ENCODE measurements around the gene PRKD2.
A peak's percentile ranks its signal among the peaks of the same experiment; 100 is the strongest.
"Not testable (repeated sequence)": the region's sequence is repeated elsewhere in the genome, so short reads cannot be mapped to it uniquely, and the experiment has no call there.

The PRKD2 gene

DNA sequence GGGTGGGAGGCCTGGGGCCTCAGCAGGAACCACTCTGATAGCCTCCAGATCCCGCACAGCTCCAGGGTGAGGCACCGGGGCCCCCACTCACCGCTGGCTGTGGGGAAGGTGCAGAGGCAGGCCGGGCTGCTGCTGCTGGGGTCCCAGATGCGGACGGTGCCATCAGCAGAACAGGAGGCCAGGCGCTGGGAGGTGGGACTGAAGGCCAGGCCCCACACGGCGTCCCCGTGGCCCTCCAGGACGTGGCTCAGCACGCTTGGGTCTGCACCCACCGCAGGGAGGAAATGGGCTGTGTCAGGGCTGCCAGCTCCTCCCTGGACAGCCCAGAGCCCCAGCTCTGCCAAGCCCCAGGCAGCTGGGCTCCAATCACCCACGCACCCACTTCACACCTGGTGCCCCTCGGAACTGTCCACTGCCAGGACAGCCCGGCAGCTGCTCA is 6.1 kb upstream of the PRKD2 start:
- DNase-seq = no peak

DNA sequence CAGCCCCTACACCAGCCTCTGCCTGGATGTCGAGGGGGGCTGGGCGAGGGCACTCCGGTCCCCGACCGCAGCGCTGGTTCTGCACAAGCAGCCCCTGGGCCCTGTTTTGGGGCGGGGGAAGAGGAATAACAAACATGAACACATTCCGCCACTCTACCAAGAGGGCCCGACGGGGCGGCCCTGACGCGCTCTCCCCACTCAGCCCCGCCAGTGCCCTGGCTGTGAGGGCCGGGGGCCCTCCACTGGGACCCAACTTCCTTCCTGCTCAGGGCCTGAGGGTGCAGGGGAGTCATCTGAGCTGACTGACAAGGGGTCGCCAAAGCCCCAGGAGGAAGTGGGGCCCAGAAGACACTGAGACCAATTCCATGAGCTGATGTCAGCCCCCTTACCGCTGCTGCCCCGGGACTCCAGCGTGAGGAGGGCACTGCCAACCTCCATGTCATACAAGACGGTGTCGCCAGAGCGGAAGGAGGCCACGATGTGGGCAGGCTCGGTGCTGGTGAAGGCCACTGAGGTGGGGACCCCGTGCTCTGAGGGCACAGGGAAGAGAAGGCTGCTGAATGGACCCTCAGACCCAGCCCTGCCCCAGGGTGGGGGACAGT is 5.6 kb upstream of the PRKD2 start:
- no peak for DNase-seq

DNA sequence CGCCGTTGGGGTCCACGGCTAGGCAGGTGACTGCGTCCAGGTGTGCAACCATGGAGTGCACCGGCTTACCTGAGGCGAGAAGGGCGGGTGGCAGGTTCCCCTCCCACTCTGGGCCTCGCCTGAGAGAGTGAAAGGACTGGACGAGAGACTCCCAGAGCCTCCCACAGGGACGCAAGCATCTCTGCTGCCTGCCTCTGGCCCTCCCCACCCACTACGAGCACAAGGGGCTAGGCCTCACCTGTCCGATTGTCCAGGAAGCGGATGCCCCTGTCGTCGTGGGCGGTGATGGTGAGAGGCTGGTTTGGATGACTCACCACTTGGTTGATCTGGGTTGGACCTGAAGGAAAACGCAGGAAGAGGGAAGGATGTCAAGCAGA is 5.1 kb upstream of the PRKD2 start:
- DNase-seq = no peak

DNA sequence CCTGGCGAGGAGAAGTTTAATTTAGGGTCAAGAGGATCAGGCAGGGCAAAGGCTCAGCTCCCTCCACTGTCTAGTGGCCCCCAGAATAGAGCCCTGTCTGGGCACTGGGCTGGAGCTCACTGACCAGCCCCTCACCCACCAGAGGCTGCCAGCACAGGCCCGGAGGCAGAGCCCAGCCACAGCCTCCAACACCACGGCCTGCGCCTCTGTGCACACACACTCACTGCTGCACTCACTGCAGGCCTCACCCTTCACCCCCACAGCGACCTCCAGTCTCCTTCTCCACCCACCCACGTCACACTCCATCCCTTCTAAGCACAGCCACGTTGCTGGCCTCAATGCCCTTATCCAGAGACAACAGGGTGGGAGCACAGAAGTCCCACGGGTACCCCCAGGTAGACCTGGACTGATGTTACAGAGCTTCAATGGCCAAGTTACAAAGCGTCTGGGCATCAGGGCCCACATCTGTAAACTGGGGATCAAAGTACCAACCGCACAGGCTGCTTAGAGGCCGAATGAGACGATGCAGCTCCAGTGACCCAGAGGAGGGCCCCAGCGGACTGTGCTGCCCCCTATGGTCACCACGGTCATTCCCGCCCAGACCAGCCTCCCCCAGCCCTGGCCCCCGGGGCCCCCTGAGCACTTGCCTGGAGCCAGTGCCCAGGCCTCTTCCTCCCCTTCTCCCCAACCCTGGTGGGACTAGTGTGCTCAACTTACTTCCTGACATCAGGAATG is 4.5 kb upstream of the PRKD2 start:
- DNase-seq = no peak

DNA sequence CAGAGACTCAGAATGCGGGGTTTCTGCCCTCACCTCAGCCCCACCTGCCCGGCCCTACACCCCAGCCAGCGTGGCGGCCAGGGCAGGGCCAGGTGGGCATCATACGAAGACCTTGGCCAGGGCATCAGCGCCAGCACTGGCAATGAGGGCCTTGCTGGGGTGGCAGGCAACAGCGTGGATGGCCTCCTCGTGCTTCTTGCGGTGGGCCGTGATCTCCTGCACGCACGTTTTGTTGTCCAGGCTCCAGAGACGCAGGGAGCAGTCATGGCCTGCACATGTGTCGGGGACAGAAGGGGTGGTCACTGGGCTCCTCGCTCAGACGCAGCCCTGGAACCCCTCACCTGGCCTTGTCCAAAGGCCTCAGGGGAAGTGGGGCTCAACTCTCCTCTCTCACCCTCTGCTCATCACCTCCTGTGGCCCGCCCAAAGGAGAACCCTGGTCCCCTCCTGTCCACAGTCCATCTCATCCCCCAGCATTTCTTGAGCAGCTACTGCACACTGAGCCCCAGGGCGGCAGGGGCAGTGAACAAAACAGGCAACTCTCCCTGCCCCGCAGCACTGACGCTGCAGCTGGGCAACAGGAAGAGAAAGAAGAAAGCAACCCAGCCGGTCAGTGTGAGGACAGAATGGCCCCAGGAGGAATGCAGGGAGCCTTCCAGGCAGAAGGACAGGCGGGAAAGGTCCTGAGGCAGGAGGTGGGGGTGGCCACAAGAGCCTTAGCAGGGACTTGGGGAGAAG is 3.8 kb upstream of the PRKD2 start:
- no peak for DNase-seq

DNA sequence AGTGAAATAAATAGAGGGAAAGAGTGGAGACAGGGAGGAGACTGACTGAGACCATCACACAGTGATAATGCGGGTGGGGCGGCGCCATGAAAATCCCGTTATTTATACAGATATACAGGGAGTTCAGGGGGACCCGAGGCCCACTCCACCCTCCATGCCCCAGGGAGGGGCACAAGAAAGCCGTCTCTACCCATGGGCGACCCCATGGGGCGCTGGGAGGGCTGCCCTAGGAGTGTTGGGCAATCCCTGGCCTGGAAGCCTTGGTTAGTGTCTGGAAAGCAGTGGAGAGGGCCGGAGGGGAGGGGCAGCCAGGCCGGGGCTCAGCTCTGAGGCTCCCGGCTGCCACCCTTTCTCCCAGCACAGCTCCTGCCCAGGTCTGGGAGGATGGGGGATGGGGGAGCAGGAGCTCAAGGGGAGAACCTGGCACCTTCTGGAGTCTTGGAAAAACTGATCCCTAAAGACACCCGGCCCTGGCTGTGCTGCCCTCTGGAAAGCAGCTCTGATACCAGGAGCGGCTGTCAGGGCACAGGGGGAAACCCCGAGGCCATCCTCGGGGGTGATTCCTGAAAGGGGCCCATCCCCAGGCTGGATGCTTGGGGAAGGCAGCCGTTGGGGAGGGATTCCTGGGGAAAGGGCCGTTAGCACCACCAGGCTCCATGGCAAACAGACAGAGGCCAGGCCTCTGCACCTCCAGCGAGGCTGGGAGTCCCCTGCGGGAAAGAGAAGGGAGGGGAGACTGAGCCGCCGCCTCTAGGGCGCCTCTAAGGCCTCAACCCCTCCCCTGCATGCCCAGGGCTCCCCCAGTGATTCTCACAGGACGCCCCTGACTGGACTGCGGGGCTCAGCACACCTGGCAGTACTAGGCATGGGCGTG is 3.0 kb upstream of the PRKD2 start:
- DNase-seq = no peak

DNA sequence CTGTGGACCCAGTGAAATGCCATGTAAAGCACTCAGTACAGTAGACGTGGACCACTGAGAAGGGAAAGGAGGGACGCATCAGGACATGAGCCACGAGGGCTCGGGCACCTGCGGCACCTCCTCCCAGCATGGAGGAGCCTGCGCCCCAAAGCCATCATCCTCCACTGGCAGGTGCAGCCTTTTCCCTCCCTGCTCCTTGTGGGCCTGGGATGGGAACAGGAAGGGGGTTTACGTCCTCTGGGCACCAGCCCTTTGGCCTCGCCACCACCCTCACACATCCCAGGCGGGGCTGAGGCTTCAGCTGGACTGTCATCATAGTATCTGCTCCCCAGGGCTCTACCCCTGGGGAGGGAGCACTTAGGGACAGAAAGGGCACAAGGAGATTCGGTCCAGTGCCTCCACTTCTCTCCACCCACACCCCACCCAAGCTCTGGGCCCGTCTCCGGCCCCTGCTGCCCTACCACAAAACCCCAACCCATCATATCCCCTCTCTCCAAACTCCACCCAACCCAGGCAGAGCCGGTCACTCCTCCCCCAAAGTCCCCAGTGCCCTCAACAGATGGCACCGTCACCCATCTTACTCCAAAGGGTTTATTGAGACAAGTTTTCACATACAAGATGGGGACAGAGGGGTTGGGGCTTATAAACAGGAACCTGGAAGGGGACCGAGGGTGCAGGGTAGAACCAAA is 2.2 kb upstream of the PRKD2 start:
- DNase-seq = no peak

DNA sequence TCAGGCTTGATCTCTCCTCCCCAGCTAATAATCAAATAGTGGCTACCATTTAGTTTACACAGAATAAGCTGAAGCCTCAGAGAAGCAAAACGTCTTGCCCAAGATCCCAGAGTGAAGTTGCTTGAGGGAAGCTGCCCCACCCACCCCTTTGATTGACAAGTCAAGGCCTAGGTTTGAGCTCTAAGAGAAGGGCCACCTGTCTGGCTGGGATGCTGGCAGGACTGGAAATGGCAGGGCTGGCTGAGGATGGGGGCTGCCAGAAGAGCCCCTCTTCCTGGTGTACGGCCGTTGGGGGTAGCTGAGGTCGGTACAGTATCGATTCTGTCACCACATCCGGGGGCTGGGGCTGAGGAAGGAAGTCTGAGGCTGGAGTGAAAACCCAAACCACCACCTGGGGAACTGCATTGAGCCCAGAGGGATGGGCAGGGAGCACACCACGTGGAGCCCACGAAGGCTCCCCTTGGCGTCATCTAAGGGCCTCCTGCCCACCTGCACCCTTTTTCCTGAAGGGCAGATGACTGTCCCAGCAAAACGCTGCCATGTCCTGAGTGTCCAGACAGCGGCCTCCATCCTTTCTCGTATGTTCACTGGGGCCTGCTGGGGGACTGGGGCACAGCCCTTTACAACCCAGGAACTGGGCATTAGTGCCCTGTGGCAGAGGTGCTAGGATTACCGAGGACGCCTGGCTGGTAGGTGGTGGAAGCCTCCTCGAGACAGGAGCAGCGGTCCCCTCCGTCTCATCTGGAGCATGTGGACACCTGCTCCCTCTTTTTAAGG is 1.4 kb upstream of the PRKD2 start:
- DNase-seq = peak; percentile 36

DNA sequence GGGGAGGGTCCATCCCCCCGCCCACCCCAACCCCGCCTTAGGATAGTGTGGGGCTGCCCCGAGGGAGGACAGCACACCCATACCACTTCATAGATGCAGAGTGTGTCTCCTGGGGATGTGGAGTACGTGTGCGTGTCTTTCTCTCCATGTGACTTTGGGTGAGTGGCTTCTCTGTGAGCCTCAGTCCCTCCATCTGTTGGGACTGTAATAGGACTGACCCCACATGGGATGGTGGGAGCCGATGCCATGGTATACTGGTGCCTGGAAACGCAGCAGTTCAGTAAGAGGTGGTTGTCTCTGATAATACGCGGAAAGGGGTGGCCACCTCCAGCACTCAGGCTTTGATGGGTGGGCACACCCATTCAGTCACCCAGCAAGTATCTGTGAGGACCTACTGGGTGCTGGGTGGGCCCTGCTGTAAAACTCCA is 816 bp upstream of the PRKD2 start:
- DNase-seq = no peak

DNA sequence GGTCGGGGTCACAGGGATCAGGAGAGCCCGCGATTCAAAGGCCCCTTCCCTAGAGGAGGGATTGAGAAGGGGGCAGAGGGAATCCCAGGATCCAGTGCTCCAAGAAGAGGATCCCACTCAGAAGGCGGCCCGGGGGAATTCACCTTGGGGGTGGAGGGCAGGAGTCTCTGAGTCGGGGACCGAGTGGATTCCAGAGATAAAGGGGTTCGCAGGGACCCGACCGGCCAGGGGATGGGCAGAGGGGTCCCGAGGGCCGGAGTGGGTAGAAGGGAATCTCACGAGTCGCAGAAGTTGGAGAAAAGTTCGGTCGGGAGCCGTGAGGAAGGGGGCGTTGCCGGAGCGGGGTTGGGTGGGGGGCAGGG is 261 bp downstream of the PRKD2 start:
- DNase-seq = no peak

DNA sequence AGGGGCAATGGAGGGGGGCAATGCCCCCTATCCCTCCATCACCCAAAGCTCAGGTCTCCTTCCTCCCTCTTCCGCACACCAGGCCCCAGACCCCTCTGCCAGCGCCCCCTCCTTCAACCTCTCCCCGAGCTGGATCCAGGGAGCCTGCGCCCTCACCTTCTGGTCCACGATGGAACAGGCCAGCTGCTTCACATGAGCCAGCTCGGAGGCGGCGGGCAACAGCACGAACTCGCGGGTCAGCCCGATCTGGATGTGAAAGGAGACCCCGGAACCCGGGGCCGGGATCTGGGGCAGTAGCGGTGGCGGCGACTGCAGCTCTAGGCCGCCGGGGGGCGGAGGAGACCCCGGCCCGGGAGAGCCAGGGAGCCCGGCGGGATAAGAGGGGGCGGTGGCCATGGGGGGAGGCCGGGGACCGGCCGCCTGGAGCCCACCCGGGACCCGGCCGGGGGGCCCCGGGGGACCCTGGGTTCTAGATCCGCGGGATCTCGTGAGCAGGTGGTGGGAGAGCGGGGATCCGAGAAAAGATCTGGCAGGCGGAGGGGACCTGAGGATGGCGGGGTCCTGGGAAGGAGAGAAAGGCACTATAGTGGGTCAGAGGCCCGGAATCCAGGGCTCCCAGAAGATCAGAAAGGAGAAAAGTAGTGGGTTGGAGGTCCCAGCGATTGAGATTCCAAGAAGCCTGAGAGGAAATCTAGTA is 791 bp downstream of the PRKD2 start:
- no peak for DNase-seq

DNA sequence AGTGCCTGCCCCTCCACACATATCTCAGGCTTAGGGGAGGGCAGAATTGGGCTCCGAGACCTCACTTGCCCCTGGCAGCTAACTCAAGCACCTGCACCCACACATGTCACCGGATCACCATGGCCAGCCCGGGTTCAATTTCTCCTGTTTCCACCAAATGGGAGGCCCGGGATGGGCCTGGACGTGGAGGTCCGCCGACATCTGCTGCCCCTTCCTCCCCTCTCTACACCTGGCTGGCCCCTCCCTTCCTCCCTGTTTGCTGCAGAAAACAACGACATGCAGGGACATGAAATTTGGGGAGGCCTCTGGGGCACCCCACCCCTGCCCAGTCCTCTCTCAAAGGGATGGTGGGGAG is 1.3 kb downstream of the PRKD2 start:
- DNase-seq = no peak

DNA sequence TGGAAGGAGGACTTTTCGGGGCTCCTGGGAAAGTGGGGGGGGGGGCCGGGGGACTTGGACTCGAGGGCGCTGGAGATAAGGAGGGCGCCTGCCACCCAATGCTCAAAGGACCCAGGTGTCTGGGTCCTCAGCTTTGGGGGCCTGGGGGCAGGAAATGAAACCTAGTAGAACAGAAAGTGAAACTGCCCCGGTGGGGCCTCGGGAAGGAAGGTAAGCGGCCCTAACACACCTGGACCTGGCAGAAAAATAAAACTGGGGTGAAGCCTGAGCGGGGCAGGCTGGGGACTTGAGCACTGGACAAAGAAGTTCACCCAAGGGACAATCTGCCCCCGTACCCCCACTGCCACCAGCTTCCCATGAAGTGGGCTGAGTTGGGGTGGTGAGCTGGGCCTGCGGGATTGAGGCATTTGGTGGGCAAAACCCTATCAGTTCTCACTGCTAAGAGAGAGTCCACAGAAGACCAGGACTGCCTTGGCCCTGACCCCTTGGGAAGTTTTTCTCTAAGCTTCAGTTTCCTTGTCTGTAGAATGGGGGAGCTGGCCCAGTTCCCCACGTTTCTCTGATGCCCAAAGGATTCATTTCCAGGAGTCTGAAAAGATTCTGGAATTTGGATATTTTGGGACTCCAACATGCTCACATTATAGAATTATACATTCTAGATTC is 2.3 kb downstream of the PRKD2 start:
- DNase-seq = peak; percentile 69

DNA sequence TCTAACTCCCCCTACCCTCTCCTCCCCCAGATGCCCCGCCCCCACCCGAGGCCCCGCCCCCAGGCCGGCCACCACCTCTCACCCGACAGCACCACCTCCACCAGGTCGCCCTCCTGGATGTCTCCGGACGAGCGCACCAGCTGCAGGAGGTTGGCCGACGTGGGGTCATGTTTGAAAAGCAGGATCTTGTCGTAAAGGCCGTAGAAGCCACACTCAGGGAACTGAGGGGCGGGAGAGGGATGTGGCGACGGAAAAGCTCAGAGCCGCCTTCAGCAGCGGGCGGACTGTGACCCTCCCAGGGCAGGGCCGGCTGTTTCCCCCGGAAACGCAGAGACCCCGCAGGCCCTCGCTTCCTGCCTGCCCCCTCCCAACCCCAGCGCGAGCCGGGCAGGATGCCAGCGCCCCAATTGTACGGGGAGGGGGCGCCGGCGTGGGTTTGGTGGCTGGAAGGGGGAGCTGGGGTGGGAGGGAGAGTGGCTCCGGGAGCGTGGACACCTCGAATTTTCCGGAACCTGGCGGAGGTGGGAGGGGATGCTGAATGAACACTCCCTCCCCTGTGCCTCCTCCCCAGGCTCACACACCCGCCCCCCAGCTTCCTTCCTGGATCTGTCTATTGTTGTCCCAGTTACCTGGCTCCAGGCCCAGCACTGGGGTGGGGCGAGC is 3.0 kb downstream of the PRKD2 start:
- DNase-seq = peak; percentile 76

DNA sequence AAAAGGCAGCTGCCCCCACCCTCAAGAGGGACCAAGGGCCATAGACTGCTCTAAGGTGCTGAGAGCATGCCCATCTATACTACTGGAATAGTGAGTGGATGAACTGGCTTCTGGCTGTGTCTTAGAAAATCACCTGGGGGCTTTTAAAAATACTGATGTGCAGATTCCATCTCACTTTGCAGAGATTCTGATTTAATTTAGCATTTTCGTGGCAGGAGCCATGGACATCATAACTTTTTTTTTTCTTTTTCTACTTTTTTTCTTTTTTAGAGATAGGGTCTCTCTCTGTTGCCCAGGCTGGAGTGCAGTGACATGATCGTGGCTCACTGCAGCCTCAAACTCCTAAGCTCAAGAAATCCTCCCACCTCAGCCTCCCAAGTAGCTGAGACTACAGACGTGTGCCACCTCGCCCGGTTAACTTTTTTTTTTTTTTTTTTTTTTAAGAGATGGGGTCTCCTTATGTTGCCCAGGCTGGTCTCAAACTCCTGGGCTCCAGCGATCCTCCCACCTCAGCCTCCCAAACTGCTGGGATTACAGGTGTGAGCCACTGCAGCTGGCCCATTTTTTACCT is 4.1 kb downstream of the PRKD2 start:
- DNase-seq = not testable (repeated sequence)

DNA sequence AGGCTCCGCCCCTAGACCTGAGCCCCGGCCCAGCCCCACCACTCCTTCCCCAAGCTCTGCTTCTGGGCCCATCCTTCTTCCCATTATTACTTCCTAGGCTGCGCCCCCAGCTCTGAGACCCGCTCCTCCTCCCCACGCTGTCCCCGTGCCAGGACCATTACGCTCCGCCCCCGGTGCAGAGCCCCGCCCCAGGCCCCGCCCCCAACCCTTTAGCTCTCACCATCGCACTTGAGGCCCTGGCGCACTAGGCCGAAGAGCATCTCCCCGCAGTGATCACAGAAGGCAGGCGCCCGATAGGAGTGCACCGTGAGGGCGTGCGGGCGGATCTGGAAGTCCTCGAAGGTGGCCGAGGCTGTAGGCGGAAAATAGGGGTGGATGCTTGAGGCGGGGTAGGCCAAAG is 6.2 kb downstream of the PRKD2 start:
- no peak for DNase-seq

DNA sequence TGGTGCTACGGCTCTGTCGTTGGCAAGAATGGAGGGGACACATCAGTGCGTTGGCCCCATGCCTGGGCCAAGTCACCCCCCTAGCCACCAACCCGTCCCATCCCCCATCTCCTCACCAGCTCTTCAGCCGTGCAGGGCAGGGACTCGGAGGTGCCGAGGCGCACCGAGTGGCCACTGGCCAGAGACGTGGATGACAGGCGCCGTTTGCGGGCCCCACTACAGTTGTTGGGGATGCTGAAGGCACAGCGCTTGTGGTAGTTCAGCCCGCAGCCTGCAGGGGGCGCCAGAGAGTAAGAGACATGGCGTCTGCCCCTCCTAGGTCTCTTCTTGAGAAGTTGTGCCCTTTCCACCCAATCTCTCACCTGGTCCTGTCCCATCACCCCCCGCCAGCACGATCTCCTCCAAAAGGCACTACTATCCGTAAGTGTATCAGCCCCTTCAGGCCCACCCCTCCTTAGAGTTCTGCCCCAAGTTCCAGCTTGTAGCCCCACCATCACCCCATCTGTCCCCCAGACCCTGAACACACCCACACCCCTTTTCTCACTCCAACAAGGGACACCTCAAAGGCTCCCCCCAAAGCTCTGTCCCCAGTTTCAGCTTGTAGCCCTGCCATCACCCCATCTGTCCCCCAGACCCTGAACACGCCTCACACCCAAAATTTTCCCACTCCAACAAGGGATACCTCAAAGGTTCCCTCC is 12.4 kb downstream of the PRKD2 start:
- peak; percentile 80 for DNase-seq

DNA sequence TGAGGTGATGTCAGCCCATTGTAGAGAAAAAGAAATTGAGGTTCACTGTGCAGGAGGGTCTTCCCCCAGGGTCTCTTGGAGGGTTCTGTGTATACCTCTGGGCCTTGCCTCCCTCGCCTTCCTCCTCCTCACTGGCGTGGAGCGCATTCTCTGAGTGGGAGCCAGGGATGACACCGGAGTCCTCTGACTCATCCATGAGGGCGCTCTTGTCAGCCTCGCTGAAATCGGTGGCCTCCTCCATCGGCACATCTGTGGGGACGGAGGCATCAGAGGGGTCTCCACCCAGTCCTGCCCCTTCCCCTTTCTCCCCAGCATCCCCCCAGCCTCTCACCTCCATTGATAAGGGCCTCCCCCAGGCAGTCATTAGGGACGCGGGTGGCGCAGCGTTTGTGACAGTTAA is 16.2 kb downstream of the PRKD2 start:
- DNase-seq = no peak
